GM21390 (cell line): ENCODE measurements around the gene EEA1.
A peak's percentile ranks its signal among the peaks of the same experiment; 100 is the strongest.
"Not testable (repeated sequence)": the region's sequence is repeated elsewhere in the genome, so short reads cannot be mapped to it uniquely, and the experiment has no call there.

Experiments used
- ATAC-seq: cut with Tn5 transposase; IDR thresholded peaks from one replicate; pipeline ENCODE4 v1.9.1; 2021; ENCODE audit not compliant: unreplicated experiment

EEA1 gene

GRCh38 chr12:92821142-92821541 lies 108.0 kb downstream of the EEA1 start:
- ATAC-seq: no peak

DNA sequence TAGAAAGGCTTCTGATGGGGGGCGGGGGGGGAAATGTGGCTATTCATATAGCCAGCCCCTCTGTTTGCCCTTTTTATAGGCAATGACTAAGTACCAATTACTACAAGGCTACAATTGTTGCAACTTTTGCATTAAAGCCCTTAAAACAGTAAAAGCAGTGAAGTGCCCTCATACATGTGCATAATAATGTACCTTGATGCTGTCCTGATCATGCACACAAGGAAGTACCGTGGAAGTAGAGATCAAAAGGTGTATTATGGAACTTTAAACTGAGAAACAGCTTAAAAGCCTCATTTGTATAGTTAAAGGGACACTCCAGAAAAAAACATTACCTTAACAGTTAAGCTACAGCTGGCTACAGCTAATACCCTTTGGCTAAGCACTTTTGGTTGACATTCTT lies 114.5 kb downstream of the EEA1 start:
- ATAC-seq: no peak

DNA sequence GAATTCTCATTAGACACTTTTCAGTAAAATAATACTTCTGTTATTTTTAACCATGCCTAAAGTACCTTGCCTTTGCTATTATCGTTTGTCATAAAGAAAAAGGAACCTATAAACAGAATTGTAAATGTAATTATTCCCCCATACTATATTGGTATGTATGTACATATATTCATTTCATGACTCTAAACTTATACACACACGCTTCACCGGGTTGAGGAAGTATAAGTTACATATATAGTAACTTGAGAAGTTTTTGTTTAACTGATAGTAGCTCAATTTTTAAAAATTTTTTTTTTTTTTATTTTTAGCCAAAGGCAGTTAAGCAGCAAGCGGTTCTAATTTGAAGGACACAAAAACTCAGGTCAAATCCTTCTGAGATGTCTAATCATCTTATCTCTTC lies 118.7 kb downstream of the EEA1 start:
- peak; percentile 78 for ATAC-seq

- ATAC-seq: no peak
Observed at GRCh38 chr12:92803903-92804302, 125.2 kb downstream of the EEA1 start.

DNA sequence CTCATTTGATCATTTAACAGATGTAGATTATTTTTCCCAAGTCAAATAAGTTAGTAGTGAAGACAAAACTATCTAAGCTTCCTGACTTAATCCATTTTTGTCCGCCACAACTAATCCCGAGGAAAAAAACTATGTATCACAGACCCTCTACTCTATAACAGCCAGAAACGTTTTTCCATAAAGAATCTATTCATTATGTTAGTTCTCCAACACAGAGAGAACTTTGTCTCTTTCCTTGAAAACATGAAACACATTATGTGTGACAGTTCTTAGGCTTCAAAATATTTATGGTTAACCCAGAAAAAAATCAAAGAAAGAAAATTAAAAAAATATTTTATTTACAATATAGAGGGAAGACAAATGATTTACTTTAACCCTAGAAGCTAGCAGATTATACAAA lies 126.2 kb downstream of the EEA1 start:
- ATAC-seq: no peak

DNA sequence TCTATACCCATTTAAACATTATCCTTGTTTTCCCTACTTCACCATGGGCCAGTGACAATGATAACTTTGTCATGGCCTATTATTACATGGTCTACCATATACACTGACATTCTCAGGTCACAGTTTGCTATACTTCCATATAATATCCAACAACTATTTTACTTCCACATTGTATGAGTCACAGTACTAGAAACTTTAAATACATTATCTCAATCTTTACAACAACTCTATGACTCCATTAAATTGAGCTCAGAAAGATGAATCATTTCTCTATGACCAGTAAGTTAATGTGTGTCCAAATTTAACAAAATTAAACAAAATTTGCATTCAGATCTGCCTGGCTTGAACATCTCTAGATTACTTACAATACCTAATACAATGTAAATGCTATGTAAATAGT lies 132.4 kb downstream of the EEA1 start:
- no peak for ATAC-seq

GRCh38 chr12:92794814-92795213 lies 134.3 kb downstream of the EEA1 start:
- ATAC-seq: no peak

DNA sequence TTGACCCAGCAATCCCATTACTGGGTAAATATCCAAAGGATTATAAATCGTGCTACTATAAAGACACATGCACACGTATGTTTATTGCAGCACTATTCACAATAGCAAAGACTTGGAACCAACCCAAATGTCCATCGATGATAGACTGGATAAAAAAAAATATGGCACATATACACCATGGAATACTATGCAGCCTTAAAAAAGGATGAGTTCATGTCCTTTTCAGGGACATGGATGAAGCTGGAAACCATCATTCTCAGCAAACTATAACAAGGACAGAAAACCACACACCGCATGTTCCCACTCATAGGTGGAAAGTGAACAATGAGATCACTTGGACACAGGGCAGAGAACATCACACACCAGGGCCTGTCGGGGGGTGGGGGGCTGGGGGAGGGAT lies 134.7 kb downstream of the EEA1 start:
- not testable (repeated sequence) for ATAC-seq

- ATAC-seq: no peak
Observed at GRCh38 chr12:92786045-92786444, 143.1 kb downstream of the EEA1 start.

DNA sequence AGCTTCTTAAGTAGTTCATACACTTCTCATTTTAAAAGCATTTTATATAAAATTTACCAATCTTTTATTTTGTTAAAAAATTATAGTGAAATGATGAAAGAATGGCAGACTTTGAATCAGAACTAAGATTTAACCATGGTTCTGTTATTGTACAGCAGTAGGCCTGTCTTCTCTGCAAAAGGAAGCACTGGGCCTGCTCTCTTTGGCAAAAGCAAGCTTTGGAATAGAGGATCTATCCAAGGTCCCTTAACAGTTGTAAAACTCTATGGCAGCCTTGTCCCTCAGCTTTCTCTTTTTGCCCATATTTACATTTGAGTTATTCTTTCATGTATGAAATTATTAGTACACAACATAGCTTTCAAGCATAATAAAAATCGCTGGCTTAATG lies 143.5 kb downstream of the EEA1 start:
- ATAC-seq: no peak

GRCh38 chr12:92784797-92785562 lies 144.1 kb downstream of the EEA1 start:
- ATAC-seq: peak; percentile 98

- ATAC-seq: no peak
Observed at GRCh38 chr12:92784356-92784755, 144.7 kb downstream of the EEA1 start.

GRCh38 chr12:92779902-92780301 lies 149.2 kb downstream of the EEA1 start:
- no peak for ATAC-seq

- ATAC-seq: no peak
Observed at GRCh38 chr12:92778525-92778924, 150.6 kb downstream of the EEA1 start.

- ATAC-seq: no peak
Observed at GRCh38 chr12:92775416-92775815, 153.7 kb downstream of the EEA1 start.

- no peak for ATAC-seq
Observed at GRCh38 chr12:92771001-92771400, 158.1 kb downstream of the EEA1 start.

- peak; percentile 93 for ATAC-seq
Observed at GRCh38 chr12:92769124-92769901, 159.8 kb downstream of the EEA1 start.

DNA sequence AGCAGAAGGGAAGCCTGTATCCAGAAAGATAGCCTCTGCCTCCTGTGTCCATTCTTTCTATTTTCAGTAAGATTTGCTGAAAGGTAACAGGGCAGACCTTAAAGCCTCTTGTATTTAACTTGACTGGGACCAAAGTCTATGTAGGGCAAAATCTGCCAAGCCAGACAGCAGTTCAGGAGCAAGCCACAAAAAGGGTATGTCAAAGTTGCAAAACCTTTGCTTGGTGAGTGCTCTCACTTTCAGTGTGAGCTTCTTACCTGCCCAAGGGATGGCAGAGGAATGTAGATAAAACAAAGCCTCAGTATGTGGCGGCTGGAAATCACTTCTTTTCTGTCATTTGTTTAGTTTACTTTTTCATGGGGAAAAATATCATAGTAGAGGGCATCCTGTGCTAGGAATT lies 163.2 kb downstream of the EEA1 start:
- no peak for ATAC-seq

GRCh38 chr12:92764831-92765230 lies 164.3 kb downstream of the EEA1 start:
- ATAC-seq: no peak

GRCh38 chr12:92762773-92763172 lies 166.3 kb downstream of the EEA1 start:
- no peak for ATAC-seq

DNA sequence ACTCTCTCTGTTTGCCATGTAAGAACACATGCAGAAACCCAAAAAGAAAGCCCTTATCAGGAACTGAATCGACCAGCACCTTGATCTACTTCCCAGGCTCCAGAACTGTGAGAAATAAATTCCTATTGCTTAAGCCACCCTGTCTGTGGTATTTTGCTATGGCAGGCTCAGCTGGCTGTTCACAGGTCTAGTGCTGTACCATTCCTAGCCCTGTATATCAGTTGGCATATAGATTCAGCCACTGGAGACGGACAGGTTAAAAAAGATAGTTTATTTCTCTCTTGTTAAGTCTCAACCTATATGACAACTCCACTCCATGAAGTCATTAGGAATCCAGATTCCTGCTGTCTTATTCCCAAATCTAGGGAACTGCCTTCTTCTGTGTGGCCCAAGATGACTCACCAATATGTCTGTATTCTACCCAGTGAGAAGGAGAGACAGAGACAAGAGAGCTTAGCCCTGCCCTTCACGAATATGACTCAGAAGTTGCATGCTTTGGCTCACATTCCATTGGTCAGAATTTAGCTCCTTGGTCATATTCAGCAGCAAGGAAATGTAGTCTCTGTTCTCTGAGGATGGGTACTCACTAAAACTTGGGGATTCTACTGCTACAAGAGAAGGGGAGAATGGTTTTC lies 169.3 kb downstream of the EEA1 start:
- no peak for ATAC-seq

- ATAC-seq: peak; percentile 57
Observed at GRCh38 chr12:92757597-92758121, 171.4 kb downstream of the EEA1 start.
